GM21723 (cell line): ENCODE measurements around the gene LCN6.
"Not testable (repeated sequence)": the region's sequence is repeated elsewhere in the genome, so short reads cannot be mapped to it uniquely, and the experiment has no call there.

Experiments used
- ATAC-seq: cut with Tn5 transposase; IDR thresholded peaks from one replicate; pipeline ENCODE4 v1.9.1; 2021; ENCODE audit warnings: mild to moderate bottlenecking, moderate library complexity; ENCODE audit not compliant: unreplicated experiment

LCN6 gene

GRCh38 chr9:136711751-136712689 lies 36.3 kb downstream of the LCN6 start, which contains the start of gene DIPK1B:
TSS of gene DIPK1B (plus strand) at chr9:136712572. CDS start at chr9:136712666, 94 bp downstream.
- no peak for ATAC-seq

- ATAC-seq, result not testable (repeated sequence)
Measured at GRCh38 chr9:136711219-136711648, 37.1 kb downstream of the LCN6 start.

GRCh38 chr9:136710543-136710942 lies 37.8 kb downstream of the LCN6 start:
- ATAC-seq, result no peak

GRCh38 chr9:136709454-136710109 lies 38.7 kb downstream of the LCN6 start:
- no peak for ATAC-seq

GRCh38 chr9:136707849-136708517 lies 40.3 kb downstream of the LCN6 start:
- ATAC-seq, result no peak

GRCh38 chr9:136707011-136707410 lies 41.3 kb downstream of the LCN6 start:
- no peak for ATAC-seq

GRCh38 chr9:136705564-136705963 lies 42.8 kb downstream of the LCN6 start:
- no peak for ATAC-seq

- ATAC-seq, result not testable (repeated sequence)
Measured at GRCh38 chr9:136704741-136705140, 43.6 kb downstream of the LCN6 start.

- ATAC-seq, result no peak
Measured at GRCh38 chr9:136703276-136703860, 45.0 kb downstream of the LCN6 start.

- peak; percentile 8 for ATAC-seq
Measured at GRCh38 chr9:136701668-136702053, 46.7 kb downstream of the LCN6 start.

- peak; percentile 75 for ATAC-seq
Measured at GRCh38 chr9:136700959-136701667, 47.2 kb downstream of the LCN6 start.

GRCh38 chr9:136700304-136700703 lies 48.0 kb downstream of the LCN6 start:
- no peak for ATAC-seq

GRCh38 chr9:136698635-136699246 lies 49.6 kb downstream of the LCN6 start:
- ATAC-seq, result no peak

GRCh38 chr9:136697821-136698526 lies 50.4 kb downstream of the LCN6 start:
- no peak for ATAC-seq

- ATAC-seq, result no peak
Measured at GRCh38 chr9:136697146-136697820, 51.0 kb downstream of the LCN6 start.

GRCh38 chr9:136696502-136696901 lies 51.8 kb downstream of the LCN6 start:
- no peak for ATAC-seq

- ATAC-seq, result no peak
Measured at GRCh38 chr9:136695955-136696354, 52.4 kb downstream of the LCN6 start.

- no peak for ATAC-seq
Measured at GRCh38 chr9:136695435-136695895, 52.9 kb downstream of the LCN6 start.

- ATAC-seq, result no peak
Measured at GRCh38 chr9:136694872-136695247, 53.5 kb downstream of the LCN6 start.
